Stimulated activated CD8-positive, alpha-beta memory T cell treated with anti-CD3 and anti-CD28 coated beads, Interleukin-2, amount 100 ng/mL, for 1 hour (primary cell): ENCODE measurements around the gene ATG16L2.
A peak's percentile ranks its signal among the peaks of the same experiment; 100 is the strongest.
"Not testable (repeated sequence)": the region's sequence is repeated elsewhere in the genome, so short reads cannot be mapped to it uniquely, and the experiment has no call there.

Experiments used
- DNase-seq, 2 donors: peaks; one replicate each; pipeline ENCODE4 v3.0.0-alpha.2; 2020; ENCODE audit warnings: low read depth in 2 of 2

ATG16L2 gene

GRCh38 chr11:72802822-72803221, 11.4 kb upstream of the ATG16L2 start:
- DNase-seq = no peak

GRCh38 chr11:72805216-72805615, 9.0 kb upstream of the ATG16L2 start:
- no peak for DNase-seq

GRCh38 chr11:72806378-72806777, 7.8 kb upstream of the ATG16L2 start:
- not testable (repeated sequence) for DNase-seq

- no peak for DNase-seq
Measured at GRCh38 chr11:72807021-72807693, 7.1 kb upstream of the ATG16L2 start.

- DNase-seq = no peak
Measured at GRCh38 chr11:72807792-72808191, 6.4 kb upstream of the ATG16L2 start.

- DNase-seq = no peak
Measured at GRCh38 chr11:72808331-72808798, 5.8 kb upstream of the ATG16L2 start.

GRCh38 chr11:72811686-72812085, 2.5 kb upstream of the ATG16L2 start:
- not testable (repeated sequence) for DNase-seq

- DNase-seq = no peak
Measured at GRCh38 chr11:72812604-72812966, 1.6 kb upstream of the ATG16L2 start.

- DNase-seq = peak; percentile 44 to 49
Measured at GRCh38 chr11:72812967-72813739, 1.1 kb upstream of the ATG16L2 start.

- peak in 1 of 2 donors; percentile 75 for DNase-seq
Measured at GRCh38 chr11:72813740-72814285, 398 bp upstream of the ATG16L2 start.

- no peak for DNase-seq
Measured at GRCh38 chr11:72815110-72815618, 953 bp downstream of the ATG16L2 start.

- DNase-seq = no peak
Measured at GRCh38 chr11:72816404-72816990, 2.3 kb downstream of the ATG16L2 start.

GRCh38 chr11:72817966-72818365, 3.8 kb downstream of the ATG16L2 start:
- DNase-seq = no peak

GRCh38 chr11:72818971-72819370, 4.8 kb downstream of the ATG16L2 start:
- DNase-seq = no peak

- DNase-seq = no peak
Measured at GRCh38 chr11:72820439-72821139, 6.4 kb downstream of the ATG16L2 start.

- DNase-seq = no peak
Measured at GRCh38 chr11:72821221-72821919, 7.2 kb downstream of the ATG16L2 start.

- peak; percentile 59 to 84 for DNase-seq
Measured at GRCh38 chr11:72821920-72822799, 7.9 kb downstream of the ATG16L2 start.

- DNase-seq = no peak
Measured at GRCh38 chr11:72823105-72823804, 9.0 kb downstream of the ATG16L2 start.

GRCh38 chr11:72824020-72824419, 9.8 kb downstream of the ATG16L2 start:
- DNase-seq = no peak
